ENCODE data around the gene PTPRN2.
"Not testable (repeated sequence)": the region's sequence is repeated elsewhere in the genome, so short reads cannot be mapped to it uniquely, and the experiment has no call there.

PTPRN2 gene

DNA sequence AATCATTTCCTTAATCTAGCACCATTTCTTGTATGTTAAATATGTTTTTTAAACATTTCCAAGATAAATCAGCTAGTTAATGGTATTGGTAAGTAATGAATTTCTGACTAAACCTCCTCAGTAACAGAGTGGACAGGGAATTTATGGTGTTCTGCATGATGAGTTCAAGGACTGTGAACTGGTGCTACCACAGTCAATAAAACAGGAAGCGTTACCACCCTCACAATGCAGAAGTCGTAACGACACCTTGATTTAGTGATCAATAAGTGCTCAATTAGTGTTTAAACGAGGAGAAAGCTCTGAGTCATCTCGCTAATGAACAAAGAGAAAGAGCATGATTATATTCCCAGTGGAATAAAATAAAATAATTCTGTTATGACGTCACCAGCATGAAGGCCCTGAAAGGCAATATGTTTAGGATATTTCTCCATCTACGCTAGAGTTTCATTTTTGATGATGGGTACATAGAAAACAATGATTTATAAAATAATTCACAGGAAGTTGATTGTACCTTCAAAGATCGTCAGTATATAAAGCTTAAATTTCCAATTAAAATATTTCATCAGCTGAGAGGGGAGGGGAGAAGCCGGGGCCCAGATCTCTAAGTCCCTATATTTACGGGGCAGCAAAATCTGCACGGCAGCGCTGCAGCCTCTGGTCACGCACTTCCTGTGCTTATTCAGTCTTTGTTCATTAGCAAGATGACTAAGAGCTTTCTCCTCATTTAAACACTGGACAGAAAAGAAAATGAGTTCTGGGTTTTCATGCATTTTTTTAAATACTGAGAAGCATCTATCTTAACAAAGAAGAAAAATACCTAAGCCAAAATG is 400.5 kb downstream of the PTPRN2 start:
- no peak for DNase-seq

DNA sequence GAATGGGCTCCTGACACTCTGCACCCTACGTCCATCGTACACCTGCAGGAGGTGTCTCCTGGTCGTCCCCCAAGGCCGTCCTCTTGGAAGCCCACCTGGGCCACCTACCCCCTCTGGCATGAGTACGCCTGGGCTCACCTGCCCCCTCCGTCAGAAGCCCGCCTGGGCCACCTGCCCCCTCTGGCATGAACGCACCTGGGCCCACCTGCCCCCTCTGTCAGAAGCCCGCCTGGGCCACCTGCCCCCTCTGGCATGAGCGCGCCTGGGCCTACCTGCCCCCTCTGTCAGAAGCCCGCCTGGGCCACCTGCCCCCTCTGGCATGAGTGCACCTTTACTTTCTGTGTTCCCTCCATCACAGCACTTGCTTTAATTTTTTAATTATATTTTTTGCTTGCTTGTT is 401.2 kb downstream of the PTPRN2 start:
- DNase-seq: no peak

GRCh38 chr7:158185653-158186052 is 402.0 kb downstream of the PTPRN2 start:
- DNase-seq: no peak

DNA sequence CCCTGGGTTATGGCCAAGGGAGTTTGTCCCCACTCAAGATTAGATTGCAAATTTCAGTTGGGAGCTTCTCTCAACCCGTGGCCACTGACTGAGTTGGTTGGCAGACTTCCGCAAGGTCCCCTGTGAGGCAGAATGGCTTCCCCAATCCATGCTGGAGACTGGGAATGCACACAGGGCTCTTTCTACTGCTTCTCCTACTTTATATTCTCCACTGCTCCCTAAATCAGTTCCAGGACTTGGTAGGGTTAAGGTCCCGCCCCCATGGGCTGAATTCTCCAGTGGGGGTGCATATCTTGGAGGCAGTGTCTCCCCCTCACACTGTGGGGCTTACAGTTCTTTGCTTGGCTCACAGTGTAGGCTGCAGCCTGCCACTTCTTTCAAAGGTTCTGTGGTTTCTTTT is 404.2 kb downstream of the PTPRN2 start:
- DNase-seq: no peak

DNA sequence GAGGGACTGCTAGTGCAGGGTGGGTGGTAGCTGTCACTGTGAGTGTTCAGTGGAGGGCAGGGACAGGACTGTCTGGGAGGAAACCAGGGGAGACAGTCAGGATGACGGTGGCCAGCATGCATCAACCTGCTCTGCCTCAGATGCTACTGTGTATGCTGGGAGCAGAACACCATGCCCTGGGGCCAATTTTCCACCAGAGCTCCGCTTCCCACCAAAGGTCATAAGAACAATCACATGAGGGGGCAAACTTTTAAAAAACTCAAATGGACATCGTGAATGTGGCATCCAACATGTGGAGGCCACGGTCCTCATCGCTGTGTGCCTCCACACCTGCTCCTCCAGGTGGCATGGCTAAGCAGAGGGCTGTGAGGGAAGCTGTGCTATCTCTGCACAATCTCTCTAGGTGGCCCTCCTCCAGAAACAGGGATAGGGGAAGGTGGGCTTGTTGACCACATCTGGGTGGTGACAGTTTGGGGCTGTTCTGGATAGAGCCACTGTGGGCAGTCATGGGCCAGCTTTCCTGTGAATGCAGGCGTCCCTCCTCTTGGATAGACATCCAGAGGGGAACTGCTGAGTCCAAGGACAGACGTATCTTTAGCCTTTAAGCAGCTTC is 411.0 kb downstream of the PTPRN2 start:
- no peak for DNase-seq

DNA sequence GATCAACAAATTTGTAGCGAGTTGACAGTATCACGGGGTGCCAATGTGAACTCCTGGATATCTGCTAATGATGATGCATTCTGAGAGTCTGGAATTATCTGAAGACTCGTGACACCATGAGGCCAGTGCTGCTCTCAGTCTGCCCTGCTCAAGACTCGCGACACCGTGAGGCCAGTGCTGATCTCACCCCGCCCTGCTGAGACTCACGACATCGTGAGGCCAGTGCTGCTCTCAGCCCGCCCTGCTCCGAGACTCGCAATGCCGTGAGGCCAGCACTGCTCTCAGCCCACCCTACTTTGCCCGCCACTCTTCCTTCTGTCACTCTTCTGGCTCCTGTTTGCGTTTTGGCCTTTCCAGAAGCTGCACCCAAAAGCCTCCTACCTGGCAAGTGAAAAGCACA is 411.8 kb downstream of the PTPRN2 start:
- DNase-seq: no peak

DNA sequence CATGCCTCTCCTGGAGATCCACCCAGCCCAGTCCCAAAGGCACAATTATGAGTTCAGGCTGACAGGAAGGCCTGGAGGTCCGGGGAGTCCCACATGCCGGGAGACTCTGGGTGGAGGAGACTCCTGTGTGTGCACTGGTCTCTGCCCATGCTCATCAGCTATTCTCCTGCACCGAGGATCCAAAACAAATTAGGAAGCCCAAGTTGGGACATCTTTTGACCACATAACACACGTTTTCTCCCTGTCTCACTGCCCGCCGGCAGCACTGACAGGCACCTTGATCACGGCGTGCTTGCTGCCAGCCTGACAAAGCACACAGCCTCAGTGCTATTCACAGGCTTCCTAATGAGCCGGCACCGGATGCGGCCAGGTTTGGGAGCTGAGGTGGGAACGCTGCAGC is 412.7 kb downstream of the PTPRN2 start:
- DNase-seq: no peak

GRCh38 chr7:158167373-158167772 is 420.2 kb downstream of the PTPRN2 start:
- DNase-seq: no peak

- no peak for DNase-seq
Measured at GRCh38 chr7:158166386-158167340, 421.0 kb downstream of the PTPRN2 start.

DNA sequence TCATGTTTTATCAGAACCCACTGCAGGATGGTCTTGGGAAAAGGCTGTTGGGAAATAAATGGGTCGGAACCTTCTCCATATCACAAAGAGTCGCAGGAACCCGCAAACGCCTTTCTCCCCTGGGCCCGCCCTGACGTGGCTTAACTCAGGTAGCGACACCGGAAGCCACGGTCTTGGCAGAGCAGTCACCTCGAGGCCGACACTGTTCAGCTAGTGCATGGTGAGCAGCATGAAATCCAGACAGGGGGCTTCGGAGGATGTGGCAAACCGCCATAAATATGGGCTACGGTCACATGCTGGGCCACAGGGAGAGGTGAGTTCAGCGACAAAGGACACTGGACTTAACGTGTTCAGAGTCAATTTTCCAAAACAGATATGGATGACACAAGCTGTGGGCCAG is 421.9 kb downstream of the PTPRN2 start:
- DNase-seq: no peak

DNA sequence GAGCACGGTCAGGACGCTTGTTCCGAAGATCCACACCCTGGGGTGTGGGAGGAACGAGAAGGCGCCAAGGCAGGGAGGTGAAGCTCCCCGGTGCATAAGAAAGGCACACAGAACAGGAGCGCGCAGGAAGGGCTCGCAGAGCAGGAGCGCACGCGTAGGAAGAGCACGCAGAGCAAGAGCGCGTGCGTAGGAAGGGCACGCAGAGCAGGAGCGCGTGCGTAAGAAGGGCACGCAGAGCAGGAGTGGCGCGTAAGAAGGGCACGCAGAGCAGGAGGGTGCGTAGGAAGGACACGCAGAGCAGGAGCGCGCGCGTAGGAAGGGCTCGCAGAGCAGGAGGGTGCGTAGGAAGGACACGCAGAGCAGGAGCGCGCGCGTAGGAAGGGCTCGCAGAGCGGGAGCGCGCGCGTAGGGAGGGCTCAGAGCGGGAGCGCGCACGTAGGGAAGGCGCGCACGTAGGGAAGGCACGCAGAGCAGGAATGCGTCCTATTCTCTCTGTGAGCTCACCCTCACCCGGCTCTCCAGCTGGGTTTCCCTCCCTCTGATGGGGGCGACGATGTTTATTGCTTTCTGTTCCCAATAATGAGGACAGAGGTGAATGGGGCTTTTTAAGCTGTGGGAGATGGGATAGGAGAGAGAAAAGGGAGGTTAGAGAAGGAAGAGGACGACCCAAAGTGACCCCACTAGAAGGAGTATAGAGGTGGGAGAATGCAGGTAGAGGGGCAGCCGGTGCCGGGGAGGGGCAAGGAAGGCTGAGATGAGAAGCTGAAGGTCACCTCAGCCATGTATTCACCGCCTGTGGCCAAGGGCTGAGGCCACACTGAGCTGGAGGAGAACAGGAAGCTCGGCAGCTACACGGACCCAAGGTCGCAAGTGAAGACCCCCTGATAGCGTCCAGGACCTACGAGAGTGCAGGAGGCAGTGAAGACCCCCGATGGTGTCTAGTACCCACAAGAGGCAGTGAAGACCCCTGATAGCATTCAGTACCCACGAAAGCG is 423.2 kb downstream of the PTPRN2 start:
- no peak for DNase-seq

GRCh38 chr7:158161194-158161593 is 426.4 kb downstream of the PTPRN2 start:
- no peak for DNase-seq

DNA sequence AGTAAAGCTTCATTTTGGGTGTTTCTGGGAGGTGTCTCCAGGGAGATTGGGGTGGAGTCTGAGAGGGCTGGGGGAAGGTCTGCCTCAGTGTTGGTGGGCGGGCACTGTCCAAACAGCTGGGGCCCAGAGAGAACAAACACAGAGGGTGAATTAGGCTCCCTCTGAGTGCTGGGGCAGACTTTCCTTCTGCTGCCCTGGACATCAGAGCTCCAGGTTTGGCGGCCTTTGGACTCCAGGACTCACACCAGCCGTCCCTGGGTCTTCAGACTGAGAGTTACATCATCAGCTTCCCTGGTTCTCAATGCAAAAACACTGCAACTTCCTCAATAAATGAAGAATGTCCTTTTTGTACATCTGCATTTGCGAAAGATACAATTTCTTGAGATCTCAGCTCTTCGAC is 427.4 kb downstream of the PTPRN2 start:
- no peak for DNase-seq

DNA sequence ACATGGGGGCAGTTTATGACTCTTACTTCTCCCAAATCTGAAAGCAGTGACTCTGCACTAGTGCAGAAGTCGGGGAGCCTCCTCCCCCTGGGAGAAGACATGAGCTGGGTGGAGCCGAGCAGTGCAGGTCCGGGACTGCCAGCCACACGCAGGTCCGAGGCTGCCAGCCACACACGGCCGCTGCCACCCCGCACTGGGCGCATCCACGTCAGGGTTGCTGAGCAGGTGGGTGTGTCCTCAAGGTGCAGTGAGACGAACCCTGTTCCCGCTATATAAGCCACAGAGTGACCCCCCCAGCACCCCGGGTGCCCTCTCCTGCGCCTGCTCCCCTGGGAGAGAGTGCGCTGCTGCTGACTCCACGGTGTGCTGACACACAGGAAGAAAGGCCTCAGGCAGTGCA is 430.2 kb downstream of the PTPRN2 start:
- no peak for DNase-seq

DNA sequence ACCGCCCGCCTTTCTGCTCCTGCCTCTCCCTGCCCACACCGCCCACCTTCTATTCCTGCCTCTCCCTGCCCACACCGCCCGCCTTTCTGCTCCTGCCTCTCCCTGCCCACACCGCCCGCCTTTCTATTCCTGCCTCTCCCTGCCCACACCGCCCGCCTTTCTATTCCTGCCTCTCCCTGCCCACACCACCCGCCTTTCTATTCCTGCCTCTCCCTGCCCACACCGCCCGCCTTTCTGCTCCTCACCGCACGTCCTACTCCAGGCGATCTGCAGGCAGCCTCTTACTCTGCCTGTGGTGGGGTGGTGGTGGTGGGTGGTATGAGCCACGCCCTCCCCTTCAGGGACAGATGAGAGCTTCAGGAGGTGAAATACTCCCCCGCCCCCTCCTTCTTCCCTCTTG is 436.4 kb downstream of the PTPRN2 start:
- not testable (repeated sequence) for DNase-seq

- no peak for DNase-seq
Measured at GRCh38 chr7:158150234-158150633, 437.4 kb downstream of the PTPRN2 start.

DNA sequence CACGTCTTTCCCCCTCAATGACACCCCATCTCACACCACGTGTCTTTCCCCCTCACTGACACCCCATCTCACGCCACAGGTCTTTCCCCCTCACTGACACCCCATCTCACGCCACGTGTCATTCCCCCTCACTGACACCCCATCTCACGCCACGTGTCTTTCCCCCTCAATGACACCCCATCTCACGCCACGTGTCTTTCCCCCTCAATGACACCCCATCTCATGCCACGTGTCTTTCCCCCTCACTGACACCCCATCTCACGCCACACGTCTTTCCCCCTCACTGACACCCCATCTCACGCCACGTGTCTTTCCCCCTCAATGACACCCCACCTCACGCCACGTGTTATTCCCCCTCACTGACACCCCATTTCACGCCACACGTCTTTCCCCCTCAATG is 440.2 kb downstream of the PTPRN2 start:
- DNase-seq: not testable (repeated sequence)

DNA sequence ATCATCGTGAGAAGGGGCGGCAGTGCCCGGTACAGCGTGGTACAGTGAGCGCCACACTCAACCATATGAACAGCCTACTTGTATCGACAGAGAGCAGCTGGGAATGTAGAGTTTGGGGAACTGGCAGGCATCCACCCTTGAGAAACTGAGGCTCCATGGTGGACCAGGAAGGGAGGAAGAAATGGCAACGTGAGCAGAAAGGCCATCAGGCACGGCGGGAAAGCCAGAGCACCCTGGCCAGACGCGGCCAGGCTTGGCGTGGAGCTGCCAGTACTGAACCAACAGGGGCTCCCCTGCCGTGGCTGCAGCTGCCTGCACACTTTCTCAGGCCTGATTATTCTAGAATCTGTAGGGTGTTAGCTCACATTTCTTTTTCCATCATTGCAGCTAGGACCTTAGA is 442.3 kb downstream of the PTPRN2 start:
- no peak for DNase-seq

DNA sequence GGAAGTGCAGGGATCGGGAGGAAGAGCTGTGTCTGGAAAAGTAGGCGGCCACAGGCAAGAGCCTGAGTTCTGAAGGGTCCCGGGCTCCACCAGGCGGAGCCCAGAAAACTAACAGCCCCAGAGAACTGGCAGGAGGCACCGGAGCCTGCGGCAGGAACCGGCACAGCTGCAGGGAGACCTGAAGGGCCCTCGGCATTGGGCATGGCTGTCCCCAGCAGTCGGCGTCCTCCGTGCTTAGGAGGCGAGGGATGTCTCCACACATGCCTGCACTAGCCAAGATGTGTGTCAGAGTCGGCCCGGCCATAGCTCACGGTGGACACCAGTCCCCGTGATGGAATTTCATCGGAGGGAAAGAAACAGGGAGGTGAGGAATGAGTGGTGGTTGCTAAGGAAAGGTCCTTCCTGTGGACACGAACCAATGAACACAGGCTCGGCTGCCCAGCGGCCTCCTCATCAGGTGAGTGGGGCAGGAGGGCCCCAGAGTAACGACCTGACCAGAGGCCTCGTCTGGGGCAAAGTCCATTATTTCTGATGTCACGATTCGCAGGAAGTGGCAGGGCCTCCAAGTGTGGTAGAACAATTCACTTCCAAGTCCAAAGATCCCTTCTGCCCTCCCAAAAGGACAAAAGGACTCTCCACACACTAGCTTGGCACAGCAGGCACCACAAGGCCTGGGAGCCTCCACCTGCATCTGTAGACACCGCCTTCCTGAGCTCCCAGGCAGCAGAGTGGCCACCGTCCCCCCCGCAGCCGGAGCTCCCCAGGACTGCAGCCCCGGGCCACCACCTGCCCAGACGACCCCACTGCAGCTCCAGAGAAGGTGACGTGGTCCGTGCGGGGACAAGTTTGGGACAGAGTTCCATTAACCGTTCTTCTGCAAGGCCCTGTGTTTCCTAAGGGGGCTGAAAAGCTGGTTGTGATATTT is 444.2 kb downstream of the PTPRN2 start:
- no peak for DNase-seq

- no peak for DNase-seq
Measured at GRCh38 chr7:158142657-158143056, 445.0 kb downstream of the PTPRN2 start.
